H9 (cell line): ENCODE results near the gene SETD4. TPM values are rescaled to one million over a fixed set of nuclear protein-coding genes. Genes with fewer than 3 reads are reported as not detected.

Experiments used
- DNase-seq: peaks from one replicate; pipeline ENCODE4 v3.0.0-alpha.2; 2017
- H2AFZ ChIP-seq: one replicate; pipeline ENCODE4 v1.6.1; 2013; ENCODE audit warnings: mild to moderate bottlenecking, low read length, control low read depth, moderate library complexity
- H2AK5ac ChIP-seq: 2 replicates; pipeline ENCODE4 v1.6.1; 2013; ENCODE audit warnings: low read length, control low read depth, mixed read lengths; ENCODE audit not compliant: insufficient read length
- H2BK120ac ChIP-seq: one replicate; pipeline ENCODE4 v1.6.1; 2013; ENCODE audit warnings: low read depth, mild to moderate bottlenecking, low read length, control low read depth, inconsistent platforms; ENCODE audit not compliant: poor library complexity, severe bottlenecking
- H2BK12ac ChIP-seq: 2 replicates; pipeline ENCODE4 v1.6.1; 2013; ENCODE audit warnings: low read length, control low read depth, mixed read lengths, low read depth; ENCODE audit not compliant: insufficient read length
- H2BK15ac ChIP-seq: 2 replicates; pipeline ENCODE4 v1.6.1; 2013; ENCODE audit warnings: low read depth, low read length, control low read depth
- H2BK20ac ChIP-seq: one replicate; pipeline ENCODE4 v1.6.1; 2013; ENCODE audit warnings: low read depth, mild to moderate bottlenecking, low read length, control low read depth, inconsistent platforms; ENCODE audit not compliant: poor library complexity, severe bottlenecking
- H2BK5ac ChIP-seq: 2 replicates; pipeline ENCODE4 v1.6.1; 2013; ENCODE audit warnings: low read length, control low read depth, mixed read lengths; ENCODE audit not compliant: insufficient read length
- H3K14ac ChIP-seq: 2 replicates; pipeline ENCODE4 v1.6.1; 2013; ENCODE audit warnings: low read length, control low read depth; ENCODE audit not compliant: insufficient read depth
- H3K18ac ChIP-seq: 2 replicates; pipeline ENCODE4 v1.6.1; 2013; ENCODE audit warnings: low read depth, mild to moderate bottlenecking, mixed read lengths, low read length, control low read depth; ENCODE audit not compliant: insufficient read length
- H3K23ac ChIP-seq: 2 replicates; pipeline ENCODE4 v1.6.1; 2013; ENCODE audit warnings: low read length, control low read depth, mixed read lengths, low read depth; ENCODE audit not compliant: insufficient read length
- H3K23me2 ChIP-seq: 2 replicates; pipeline ENCODE4 v1.6.1; 2013; ENCODE audit warnings: low read depth, mild to moderate bottlenecking, mixed read lengths, low read length, control low read depth; ENCODE audit not compliant: insufficient read length, poor library complexity, severe bottlenecking
- H3K27ac ChIP-seq: 2 replicates; pipeline ENCODE4 v1.5.1; 2013; ENCODE audit warnings: low read length, control low read depth, mixed read lengths, low read depth; ENCODE audit not compliant: insufficient read length
- H3K27me3 ChIP-seq: 2 replicates; pipeline ENCODE4 v1.6.1; 2013; ENCODE audit warnings: low read length, control low read depth, inconsistent platforms; ENCODE audit not compliant: insufficient read depth
- H3K4ac ChIP-seq: 2 replicates; pipeline ENCODE4 v1.6.1; 2013; ENCODE audit warnings: low read depth, mild to moderate bottlenecking, control low read depth, inconsistent platforms, low read length, moderate library complexity
- H3K4me1 ChIP-seq: 2 replicates; pipeline ENCODE4 v1.6.1; 2013; ENCODE audit warnings: low read length, control low read depth, inconsistent platforms; ENCODE audit not compliant: insufficient read depth
- H3K4me2 ChIP-seq: 2 replicates; pipeline ENCODE4 v1.6.1; 2013; ENCODE audit warnings: low read length, control low read depth, mixed read lengths; ENCODE audit not compliant: insufficient read length, insufficient read depth
- H3K56ac ChIP-seq: 2 replicates; pipeline ENCODE4 v1.6.1; 2013; ENCODE audit warnings: low read depth, mild to moderate bottlenecking, mixed read lengths, low read length, control low read depth; ENCODE audit not compliant: insufficient read length
- H3K79me1 ChIP-seq: 2 replicates; pipeline ENCODE4 v1.6.1; 2013; ENCODE audit warnings: low read depth, mild to moderate bottlenecking, moderate library complexity, low read length, control low read depth, inconsistent platforms; ENCODE audit not compliant: insufficient read depth, poor library complexity, severe bottlenecking
- H3K79me2 ChIP-seq: 2 replicates; pipeline ENCODE4 v1.6.1; 2013; ENCODE audit warnings: low read length, control low read depth, inconsistent platforms; ENCODE audit not compliant: insufficient read depth
- H3K9ac ChIP-seq: 2 replicates; pipeline ENCODE4 v1.6.1; 2013; ENCODE audit warnings: low read length, control low read depth, mixed read lengths; ENCODE audit not compliant: insufficient read length; ENCODE audit errors: extremely low read depth
- H3K9me3 ChIP-seq: one replicate; pipeline ENCODE4 v1.6.1; 2013; ENCODE audit warnings: low read depth, low read length, inconsistent platforms; ENCODE audit not compliant: control insufficient read depth
- H3T11ph ChIP-seq: one replicate; pipeline ENCODE4 v1.6.1; 2013; ENCODE audit warnings: mild to moderate bottlenecking, low read length, control low read depth, inconsistent platforms
- H4K20me1 ChIP-seq: one replicate; pipeline ENCODE4 v1.6.1; 2013; ENCODE audit not compliant: control insufficient read depth, insufficient read length, insufficient read depth
- H4K5ac ChIP-seq: 2 replicates; pipeline ENCODE4 v1.6.1; 2013; ENCODE audit warnings: low read depth, mild to moderate bottlenecking, mixed read lengths, low read length, control low read depth; ENCODE audit not compliant: insufficient read length
- H4K8ac ChIP-seq: replicated peaks from 2 replicates; pipeline ENCODE4 v1.6.1; 2013; ENCODE audit warnings: low read length, control low read depth, mixed read lengths, low read depth; ENCODE audit not compliant: insufficient read length
- H4K91ac ChIP-seq: 2 replicates; pipeline ENCODE4 v1.6.1; 2013; ENCODE audit warnings: low read depth, mild to moderate bottlenecking, moderate library complexity, mixed read lengths, low read length, control low read depth; ENCODE audit not compliant: insufficient read length
- H3K27ac Mint-ChIP-seq, 3 experiments: 2 replicates in 2 of 3; 3 replicates in 1 of 3; pipeline ENCODE4 v1.8.0; 2020 to 2021; ENCODE audit warnings: mixed read lengths in 3 of 3, mild to moderate bottlenecking in 1 of 3, moderate library complexity in 1 of 3
- H3K27me3 Mint-ChIP-seq: 2 replicates; pipeline ENCODE4 v1.8.0; 2021; ENCODE audit warnings: low read depth, mild to moderate bottlenecking, moderate library complexity, mixed read lengths
- H3K36me3 Mint-ChIP-seq, 3 experiments: 2 replicates in 2 of 3; 3 replicates in 1 of 3; pipeline ENCODE4 v1.8.0; 2020 to 2021; ENCODE audit warnings: low read depth in 3 of 3, mixed read lengths in 3 of 3; ENCODE audit not compliant: insufficient read depth in 1 of 3
- H3K4me1 Mint-ChIP-seq, 2 experiments: 2 replicates each; pipeline ENCODE4 v1.8.0; 2020; ENCODE audit warnings: mixed read lengths in 2 of 2
- H3K4me3 Mint-ChIP-seq, 2 experiments: 2 replicates in 1 of 2; 3 replicates in 1 of 2; pipeline ENCODE4 v1.8.0; 2020 to 2021; ENCODE audit warnings: mild to moderate bottlenecking in 2 of 2, mixed read lengths in 2 of 2, moderate library complexity in 1 of 2
- H3K9me3 Mint-ChIP-seq, 2 experiments: 2 replicates in 1 of 2; 3 replicates in 1 of 2; pipeline ENCODE4 v1.8.0; 2020; ENCODE audit warnings: mild to moderate bottlenecking in 2 of 2, mixed read lengths in 2 of 2, moderate library complexity in 1 of 2
- CTCF ChIP-seq: fragments of 200-600 bp; sonication (generic); conservative IDR thresholded peaks from 3 replicates; pipeline ENCODE4 v1.8.0; 2021; ENCODE audit warnings: antibody characterized with exemption, mild to moderate bottlenecking
- WGBS: extraction: QIAGEN DNeasy Blood & Tissue Kit; methylation state at CpG from one replicate; pipeline ENCODE4 v1.1.7; 2013; ENCODE audit warnings: missing lambda C conversion rate, low lambda C conversion rate, mixed read lengths; ENCODE audit not compliant: insufficient read length; ENCODE audit errors: extremely low coverage; 5-methylcytosine and 5-hydroxymethylcytosine counted together
- total RNA-seq: library from RNA; stranded (reverse); gene quantifications from 2 replicates; pipeline ENCODE4 v1.2.1, GENCODE V29; 2021

SETD4 gene
- total RNA-seq, 1 experiment from 2014 or later, result 52.5 TPM

DNA sequence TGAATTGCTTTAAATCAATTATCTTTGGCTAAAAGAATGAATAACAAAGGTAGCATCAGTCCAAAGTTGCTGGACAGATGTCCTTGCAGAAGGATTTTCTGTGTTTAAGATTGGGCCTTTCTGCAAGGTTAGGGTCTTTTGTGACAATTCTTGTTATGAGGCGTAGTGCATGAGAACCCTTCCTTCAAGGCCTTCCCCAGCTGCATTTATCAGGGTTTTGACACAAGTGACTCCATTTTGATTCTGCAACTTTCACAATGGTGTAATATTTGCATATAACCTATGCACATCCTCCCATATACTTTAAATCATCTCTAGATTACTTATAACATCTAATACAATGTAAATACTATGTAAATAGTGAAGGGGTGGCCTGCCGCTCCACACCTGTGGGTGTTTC lies 1.1 kb upstream of the SETD4 start:
- Mint-ChIP-seq H3K27me3 (no peaks in the 10 kb centered on the region; the same call in 1 of the 2 replicates), H3K27ac (0 out of 7 replicates have a peak overlapping the region, but pooled peaks of 1 of the 3 experiments have one; percentile 19), H3K4me1 (peaks cover 22 to 32% of the 10 kb centered on the region in 2 experiments), H3K4me3 (peak overlapping the region; percentile 90 to 94; a peak in 3 of 5 replicates), H3K9me3 (no peaks in the 10 kb centered on the region; a peak in 1 of 5 replicates), H3K36me3 (peaks cover 19 to 24% (median 24%) of the 10 kb centered on the region in 3 experiments; a peak in 6 of 7 replicates)
- Histone ChIP-seq H3K79me1 (no peaks in the 10 kb centered on the region), H2BK5ac (no peak overlapping the region), H3K14ac (no peak overlapping the region), H3K27me3 (no peaks in the 10 kb centered on the region), H3K56ac (no peak overlapping the region), H3K79me2 (peaks cover 4% of the 10 kb centered on the region; the same call in 1 of the 2 replicates), H4K5ac (no peak overlapping the region), H2AFZ (no peak overlapping the region), H3K23me2 (peaks cover 7% of the 10 kb centered on the region), H2BK15ac (no peak overlapping the region), H3K9ac (no peak overlapping the region), H3T11ph (no peak overlapping the region), H2BK20ac (no peak overlapping the region), H3K27ac (no peak overlapping the region), H3K9me3 (no peaks in the 10 kb centered on the region), H3K4ac (no peak overlapping the region), H4K20me1 (no peaks in the 10 kb centered on the region), H3K4me2 (peak overlapping the region; percentile 84), H3K18ac (no peak overlapping the region), H3K4me1 (0 out of 2 replicates have a peak, but pooled peaks cover 3% of the 10 kb centered on the region), H4K91ac (no peak overlapping the region), H2BK120ac (peak overlapping the region; percentile 53), H3K23ac (no peak overlapping the region), H2BK12ac (no peak overlapping the region), H2AK5ac (no peak overlapping the region), H4K8ac (no peak overlapping the region)
- no CpG with 5 or more reads among the region's 2 CpGs for WGBS
- TF ChIP-seq CTCF, result no peak
- no peak for DNase-seq
